ENCODE results near the gene ZNF544.
A peak's percentile ranks its signal among the peaks of the same experiment; 100 is the strongest.

Gene ZNF544

DNA sequence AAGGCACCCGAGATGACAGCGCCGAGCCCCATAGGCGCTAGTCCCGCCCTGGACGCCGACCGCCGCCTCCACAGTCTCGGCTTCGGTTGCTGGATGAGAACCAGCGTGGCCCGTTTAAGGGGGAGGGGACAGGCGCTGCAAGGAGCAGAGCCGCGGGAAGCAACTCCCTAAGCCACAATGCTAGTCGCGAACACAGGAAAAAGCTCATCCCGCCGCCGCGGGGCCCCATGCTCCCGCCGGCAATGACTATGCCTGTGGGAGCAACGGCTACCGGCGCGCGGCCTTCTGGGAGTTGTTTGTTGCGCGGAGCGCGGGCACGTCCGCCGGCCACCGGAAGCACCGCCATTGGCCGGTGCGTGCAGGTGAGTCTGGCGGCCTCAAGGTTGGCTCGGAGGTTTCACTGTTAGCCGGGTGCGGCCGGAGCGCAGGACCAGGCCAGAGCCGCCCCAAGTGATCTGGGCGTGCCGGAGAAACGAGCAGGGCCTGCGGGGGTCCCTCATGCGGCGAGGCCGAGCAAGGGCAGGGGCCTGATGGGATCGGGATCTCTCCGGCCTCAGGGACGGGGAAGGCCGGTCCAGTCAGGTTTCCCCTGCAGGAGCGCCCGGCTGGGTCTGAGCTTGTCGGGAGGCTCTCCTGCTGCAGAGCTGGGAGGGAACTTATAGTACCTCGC is at the start of gene ZNF544:
Gene ZNF544 (plus strand): TSS at position 330 of the 670 bp plus-strand sequence. CDS start 15,110 bp downstream, outside the sequence.
- DNase-seq (ENCODE audit: low spot score): peak; percentile 86

DNA sequence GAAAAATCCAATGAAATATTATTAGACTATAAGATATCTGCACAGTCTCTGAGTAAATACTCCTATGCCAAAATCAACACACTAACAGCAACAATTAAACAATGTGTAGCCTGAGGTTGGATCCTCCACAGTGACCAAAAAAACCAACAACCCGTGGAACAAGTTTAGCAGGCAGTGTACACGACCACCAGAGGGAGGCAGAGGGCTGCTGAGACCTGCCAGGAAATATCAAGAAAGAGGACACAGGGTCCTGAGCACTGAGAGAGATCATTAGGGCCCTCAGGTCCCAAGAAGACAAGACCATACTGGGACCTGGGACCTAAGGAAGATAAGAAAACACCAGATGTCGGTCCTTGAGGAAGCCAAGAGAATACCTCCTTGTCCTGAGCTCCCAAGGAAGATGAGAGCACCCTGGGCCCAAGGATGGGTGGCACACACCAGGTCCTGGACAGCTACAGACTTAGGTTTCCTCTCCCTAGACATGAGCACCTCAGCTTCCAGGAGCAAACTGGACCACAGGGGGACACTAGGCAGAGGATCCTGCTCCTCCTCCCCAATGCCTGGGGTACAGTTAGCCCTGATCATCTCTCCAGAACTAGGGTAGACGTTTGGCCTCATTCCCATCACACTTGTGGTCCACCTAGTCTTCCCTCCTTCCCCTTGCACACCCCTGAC is 46.7 kb upstream of the ZNF544 start:
- no peak for DNase-seq (ENCODE audit: low spot score)

DNA sequence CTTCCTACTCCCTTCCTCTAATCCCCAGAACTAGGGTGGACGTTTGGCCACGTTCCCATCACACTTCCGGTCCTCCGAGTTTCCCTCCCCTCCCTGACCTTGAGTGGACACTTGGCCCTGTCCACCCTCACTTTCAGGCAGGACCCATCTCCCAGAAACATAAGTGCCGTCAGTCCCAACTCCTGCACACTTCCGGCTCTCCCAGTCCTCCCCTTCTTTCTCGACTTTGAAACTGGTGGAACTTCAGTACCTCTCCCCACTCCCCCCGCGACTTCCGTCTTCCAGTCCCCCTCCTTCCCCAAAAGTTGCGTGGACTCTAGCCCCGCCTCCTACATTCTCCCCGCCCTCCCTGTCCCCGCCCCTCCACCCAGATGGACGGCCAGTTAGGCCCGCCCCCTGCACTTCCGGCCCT is 46.1 kb upstream of the ZNF544 start:
- DNase-seq (ENCODE audit: low spot score): no peak

DNA sequence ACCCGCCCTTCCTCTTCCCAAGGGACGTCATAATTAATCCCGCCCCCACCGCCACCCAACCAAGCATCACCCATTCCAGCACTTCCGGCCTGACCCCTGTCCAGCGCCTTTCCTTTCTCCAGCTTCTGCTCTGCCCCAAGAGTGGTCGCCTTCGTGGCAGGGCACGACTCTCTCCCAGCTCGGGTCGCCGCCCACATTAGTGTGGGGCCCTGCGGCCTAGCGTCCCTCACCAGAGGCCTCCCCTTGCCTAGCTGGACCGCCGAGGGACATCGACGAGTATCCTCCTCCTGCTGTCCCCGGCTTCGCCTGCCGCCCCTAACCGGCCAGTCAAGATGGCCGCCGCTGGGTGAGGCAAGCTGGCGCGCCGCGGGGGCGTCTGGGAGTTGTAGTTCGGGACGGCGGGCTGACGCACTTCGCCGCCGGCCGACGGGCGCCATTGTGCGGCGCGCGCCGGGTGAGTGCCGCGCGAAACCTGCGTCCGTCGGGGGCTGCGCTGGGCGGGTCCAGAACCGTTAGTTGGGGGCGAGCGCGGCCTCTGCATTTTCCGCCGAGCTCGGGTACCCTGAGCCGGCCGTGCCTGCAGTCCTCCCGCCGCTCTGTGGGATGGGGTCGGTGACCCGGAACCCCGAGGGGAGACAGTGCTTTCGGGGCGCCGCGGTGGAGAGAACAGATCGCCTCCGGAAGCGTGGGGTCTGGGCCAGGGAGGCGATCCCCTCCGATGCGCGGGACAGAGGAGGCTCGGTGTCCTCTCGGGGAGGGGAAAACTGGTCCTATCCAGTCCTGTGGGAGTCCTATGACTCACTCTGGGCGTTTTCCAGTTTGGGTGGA is 45.5 kb upstream of the ZNF544 start, which contains the start of gene ZNF274:
Gene ZNF274 (plus strand): TSS at position 73 of the 828 bp plus-strand sequence. CDS start 905 bp downstream, outside the sequence.
- peak; percentile 95 for DNase-seq (ENCODE audit: low spot score)

DNA sequence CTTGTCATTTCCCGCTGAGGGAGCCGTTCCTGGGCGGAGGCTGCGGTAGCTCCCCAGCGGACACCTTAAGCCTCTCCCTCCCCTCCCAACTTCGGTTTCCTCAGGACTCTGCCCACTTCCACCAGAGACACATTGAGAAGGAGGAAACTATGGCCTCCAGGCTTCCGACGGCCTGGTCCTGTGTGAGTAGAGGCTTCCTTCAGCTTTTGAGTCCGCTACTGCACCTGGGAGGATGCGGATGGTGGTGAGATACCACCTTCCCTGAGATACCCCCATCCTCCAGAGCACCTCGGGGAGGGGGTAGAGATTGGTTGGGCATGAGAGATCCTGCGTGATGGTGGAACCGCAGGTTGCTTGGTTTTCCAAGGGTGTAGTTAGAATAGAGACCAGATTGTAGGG is 44.9 kb upstream of the ZNF544 start:
- DNase-seq (ENCODE audit: low spot score): no peak

DNA sequence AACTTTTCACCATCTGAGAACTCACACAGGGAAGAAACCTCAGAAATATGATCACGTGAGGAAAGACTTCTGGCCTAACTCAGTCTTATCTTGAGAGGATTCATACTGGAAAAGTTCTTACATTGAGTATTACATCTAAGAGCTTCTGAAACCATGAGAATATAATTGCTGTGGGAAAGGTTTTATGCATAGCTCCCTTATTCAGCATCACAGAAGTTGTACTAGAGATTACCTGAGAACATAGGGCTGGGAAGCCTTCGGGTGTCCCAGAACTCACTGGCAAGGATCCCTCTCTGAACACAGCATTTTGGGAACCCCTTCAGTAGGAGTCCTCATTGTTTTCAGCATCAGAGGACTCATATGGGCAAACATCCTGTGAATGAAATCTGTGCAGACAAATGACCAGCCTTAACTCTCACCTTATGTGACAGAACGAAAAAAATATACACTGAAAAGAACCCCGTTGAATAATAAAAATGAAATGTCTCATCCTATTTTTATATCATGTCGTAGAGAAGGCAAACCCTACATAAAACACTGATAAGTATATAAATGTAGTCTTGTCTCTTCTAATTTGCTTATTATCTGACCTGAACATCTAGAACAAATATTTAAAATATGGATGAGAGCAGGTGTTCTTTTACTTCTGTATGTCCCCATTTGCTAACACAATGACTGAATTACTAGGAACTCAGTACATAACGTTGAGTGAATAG is 31.7 kb upstream of the ZNF544 start:
- DNase-seq (ENCODE audit: low spot score): no peak

DNA sequence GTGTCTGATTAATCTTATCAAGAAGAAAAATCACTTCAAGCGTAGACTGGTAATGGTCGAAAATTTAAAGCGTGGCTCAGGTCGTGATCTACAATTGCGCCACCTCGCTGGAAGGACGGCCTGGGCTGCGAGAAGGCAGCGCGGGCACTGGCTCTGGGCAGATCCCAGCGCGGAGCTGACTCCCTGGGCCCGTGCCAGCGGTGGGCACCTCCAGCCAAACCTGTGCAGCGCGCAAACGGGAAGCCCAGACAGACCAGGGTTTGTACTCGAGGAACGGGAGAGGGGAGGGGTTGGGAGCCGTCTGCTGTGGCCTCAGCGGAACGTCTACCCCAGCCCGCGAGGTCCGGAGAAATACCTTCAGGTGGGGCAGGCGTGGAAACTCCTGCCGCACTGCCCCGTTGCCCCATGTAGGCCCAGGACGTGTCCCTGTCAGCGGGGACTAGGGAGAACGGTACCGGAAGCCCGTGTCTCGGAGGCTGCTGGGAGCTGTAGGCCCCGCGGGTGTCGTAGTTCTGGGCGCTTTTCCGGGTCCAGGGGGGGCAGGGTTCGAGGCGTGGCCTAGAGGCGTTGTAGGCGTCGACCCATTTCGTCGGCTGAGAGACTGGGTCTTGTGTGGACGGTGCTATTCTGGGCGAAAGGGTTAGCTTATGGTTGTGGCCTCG is 24.8 kb upstream of the ZNF544 start:
- DNase-seq (ENCODE audit: low spot score): no peak

DNA sequence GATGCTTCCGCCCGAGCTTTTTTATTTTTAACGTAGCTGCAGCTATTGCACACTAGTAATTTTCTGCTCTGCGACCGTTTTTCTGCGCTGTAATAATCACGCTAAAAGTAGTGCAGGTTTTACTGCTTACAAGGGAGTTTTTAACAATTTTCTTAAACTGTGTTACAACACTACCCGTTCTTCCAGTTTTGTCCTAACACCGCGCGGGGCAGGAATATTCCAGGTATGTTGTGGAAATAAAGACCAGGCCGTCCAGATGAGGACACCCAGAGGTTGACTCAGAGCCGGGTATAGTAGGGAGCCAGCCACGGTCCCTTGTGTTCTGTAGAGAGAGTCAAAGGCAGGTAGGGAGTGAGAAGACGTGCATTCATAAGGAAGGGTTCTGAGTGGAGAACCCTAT is 24.1 kb upstream of the ZNF544 start:
- no peak for DNase-seq (ENCODE audit: low spot score)

DNA sequence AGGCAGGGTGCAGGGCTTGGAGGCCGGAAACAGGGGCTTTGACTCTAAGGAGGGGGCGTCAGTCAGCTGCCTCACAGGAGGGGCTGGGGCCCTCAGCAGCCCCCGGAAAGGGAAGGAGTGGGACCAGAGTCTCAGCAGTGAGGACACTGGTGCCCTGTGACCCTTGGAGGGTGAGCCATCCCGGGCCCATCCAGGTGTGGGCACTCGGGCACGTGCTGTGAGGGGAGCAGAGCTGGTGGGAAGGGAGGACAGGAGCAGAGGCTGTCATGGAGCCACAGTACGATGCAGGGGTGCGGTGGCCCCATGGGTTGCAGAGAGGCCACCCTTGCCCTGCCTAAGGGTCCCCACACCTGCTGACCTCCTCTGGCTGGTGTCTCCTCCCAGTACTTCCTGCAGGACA is 19.1 kb upstream of the ZNF544 start:
- DNase-seq (ENCODE audit: low spot score): no peak

DNA sequence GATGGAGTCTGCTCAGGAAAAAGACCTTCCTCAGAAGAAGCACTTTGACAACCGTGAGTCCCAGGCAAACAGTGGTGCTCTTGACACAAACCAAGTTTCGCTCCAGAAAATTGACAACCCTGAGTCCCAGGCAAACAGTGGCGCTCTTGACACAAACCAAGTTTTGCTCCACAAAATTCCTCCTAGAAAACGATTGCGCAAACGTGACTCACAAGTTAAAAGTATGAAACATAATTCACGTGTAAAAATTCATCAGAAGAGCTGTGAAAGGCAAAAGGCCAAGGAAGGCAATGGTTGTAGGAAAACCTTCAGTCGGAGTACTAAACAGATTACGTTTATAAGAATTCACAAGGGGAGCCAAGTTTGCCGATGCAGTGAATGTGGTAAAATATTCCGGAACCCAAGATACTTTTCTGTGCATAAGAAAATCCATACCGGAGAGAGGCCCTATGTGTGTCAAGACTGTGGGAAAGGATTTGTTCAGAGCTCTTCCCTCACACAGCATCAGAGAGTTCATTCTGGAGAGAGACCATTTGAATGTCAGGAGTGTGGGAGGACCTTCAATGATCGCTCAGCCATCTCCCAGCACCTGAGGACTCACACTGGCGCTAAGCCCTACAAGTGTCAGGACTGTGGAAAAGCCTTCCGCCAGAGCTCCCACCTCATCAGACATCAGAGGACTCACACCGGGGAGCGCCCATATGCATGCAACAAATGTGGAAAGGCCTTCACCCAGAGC is 16.2 kb upstream of the ZNF544 start:
- no peak for DNase-seq (ENCODE audit: low spot score)

DNA sequence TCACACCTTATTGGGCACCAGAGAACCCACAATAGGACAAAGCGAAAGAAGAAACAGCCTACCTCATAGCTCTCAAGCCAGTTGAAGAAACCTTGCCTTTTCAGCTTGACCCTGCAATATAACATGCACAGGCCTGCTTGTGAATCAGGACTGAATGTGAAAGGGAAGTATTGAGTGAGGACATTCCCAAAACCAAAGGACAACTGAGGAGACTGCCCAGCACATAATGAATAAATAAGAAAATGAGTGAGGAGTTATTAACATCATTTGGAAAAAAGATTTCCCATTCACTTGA is 15.7 kb upstream of the ZNF544 start:
- DNase-seq (ENCODE audit: low spot score): no peak

DNA sequence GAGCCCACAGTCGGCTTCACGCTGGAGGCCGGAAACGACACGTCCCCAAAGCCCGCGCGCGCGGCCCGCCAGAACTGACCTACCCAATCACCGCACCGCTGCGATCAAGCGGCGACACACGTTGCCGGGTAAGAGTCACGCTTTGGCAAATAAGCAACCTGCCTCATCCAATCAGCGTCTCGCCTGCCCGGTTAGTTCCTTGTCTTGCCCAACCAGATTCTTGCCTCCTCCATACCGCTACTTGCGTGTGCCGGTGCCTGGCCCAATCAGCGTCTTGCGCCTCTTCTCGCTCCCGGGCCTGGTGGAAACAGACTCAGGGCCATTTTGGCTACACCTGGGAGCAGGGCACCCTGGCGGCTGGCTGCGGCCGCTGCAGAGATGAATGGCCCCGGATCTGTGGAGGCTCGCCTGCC is 11.6 kb upstream of the ZNF544 start:
- DNase-seq (ENCODE audit: low spot score): no peak

DNA sequence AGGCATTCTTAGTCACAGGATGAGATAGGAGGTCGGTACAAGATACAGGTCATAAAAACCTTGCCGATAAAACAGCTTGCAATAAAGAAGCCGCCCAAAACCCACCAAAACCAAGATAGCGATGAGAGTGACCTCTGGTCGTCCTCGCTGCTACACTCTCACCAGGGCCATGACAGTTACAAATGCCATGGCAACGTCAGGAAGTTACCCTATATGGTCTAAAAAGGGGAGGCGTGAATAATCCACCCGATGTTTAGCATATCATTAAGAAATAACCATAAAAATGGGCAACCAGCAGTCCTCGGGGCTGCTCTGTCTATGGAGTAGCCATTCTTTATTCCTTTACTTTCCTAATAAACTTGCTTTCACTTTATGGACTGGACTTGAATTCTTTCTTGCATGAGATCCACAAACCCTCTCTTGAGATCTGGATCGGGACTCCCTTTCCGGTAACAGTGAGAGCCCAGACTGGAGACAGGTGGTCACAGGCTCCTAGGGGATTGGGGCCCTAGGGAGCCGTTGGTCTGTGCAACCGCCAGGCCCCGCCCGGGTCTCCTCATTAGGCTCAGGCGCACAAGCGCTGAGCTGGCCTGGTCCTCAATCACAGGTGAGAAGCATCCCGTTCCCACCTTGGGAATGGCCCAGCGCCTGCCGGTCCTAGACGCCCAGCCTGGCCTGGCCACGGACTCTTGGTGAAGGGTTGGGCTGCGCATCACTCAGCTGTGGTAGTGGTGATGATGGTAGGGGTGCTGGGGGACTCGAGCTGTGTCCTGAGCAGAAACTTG is 10.9 kb upstream of the ZNF544 start:
- no peak for DNase-seq (ENCODE audit: low spot score)

DNA sequence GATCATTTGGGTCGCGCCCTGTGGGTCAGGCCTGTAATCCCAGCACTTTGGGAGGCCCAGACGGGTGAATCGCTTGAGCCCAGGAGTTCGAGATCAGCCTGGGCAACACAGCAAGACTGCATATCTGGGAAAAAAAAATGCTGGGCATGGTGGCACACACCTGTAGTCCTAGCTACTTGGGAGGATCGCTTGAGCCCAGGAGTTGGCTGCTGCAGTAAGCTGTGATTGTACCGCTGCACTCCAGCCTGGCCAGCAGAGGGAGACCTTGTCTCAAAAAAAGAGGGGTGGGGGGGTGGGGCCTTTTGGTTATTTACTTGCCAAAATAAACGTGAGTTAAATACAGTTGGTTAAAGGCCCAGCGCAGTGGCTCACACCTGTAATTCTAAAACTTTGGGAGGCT is 9.8 kb upstream of the ZNF544 start:
- DNase-seq (ENCODE audit: low spot score): no peak

DNA sequence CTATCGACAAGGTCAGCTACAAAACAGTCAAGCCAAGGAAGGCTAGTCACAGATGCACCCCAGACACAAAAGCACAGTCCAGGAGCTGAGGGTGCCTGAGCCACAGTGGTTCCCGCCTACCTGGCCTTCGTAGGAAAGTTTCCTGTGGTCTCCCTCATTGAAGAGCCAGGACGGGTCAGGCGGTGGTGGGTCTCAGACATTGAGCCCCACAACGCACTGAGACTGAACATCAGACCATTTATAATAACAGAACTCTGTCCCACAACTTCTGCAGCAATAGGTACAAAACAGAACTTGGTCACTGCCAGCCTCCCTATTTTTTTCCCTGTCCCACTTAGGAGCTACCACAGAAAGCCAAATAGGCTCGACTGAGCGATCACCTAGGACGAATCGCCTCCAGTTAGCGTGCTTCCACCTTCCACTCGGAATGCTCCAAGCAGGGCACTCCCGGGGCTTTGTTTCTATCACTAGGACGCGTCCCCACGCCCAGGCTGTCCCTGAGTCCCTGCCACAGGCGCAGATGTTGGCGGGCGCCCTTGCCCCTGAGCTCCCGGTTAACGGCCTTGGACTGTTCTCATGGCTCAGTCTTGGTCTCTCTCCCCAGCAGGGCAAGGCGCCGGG is 640 bp upstream of the ZNF544 start:
- no peak for DNase-seq (ENCODE audit: low spot score)

DNA sequence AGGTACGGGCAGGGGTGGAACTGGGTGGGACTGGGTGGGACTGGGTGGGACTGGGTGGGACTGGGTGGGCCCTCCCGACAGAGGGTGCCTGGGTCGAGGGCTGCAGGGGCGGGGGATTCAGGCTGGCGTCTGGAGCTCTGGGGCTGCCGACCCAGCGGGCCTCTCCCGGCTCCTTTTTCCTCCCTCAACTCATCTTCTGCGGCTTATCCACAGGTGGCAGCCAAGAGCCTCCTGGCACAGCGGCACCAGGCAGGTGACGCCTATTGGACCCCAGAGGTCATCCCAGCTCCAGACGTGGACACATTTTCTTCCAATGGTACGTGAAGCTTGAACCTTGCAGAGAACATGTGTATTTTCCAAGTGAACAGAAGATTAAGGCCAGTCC is 533 bp downstream of the ZNF544 start:
- DNase-seq (ENCODE audit: low spot score): peak; percentile 37

DNA sequence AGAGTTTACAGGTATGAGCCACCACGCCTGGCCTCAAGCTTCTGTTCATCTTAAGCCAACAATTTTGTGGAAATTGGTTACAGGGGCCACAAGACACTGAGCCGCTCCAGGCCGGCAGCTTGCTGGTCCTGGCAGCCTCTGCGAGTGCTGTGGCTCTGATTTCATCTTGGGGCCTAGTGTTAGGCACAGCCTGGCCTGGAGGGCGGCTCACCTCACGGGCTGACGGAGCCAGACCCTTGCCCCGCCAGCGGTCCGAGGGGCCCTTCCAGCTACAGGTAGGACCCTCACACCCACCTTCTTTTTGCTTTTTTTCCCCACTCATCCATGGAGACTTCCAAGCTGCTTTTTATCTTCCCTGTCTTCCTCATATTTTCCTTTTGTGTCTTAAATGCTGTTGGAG is 8.6 kb downstream of the ZNF544 start:
- DNase-seq (ENCODE audit: low spot score): no peak

DNA sequence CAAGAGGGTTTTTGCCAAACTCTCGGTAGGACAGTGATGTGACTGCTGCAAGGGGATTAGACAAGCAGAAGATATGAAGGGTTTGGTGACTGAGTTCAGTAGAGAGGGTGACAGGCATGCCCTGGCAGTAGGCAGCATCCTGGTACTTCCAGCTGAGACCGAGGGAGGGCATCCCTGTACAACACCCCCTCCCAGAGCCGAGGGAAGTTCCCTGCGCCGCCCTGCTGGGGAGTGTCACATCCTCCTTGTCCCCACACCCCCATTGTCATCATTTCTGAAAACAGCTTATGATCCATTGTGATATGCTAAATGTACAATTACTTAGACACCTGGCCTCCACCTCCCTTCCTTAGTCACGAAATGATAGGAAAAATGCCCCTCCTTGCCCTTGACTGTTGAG is 14.6 kb downstream of the ZNF544 start:
- no peak for DNase-seq (ENCODE audit: low spot score)

DNA sequence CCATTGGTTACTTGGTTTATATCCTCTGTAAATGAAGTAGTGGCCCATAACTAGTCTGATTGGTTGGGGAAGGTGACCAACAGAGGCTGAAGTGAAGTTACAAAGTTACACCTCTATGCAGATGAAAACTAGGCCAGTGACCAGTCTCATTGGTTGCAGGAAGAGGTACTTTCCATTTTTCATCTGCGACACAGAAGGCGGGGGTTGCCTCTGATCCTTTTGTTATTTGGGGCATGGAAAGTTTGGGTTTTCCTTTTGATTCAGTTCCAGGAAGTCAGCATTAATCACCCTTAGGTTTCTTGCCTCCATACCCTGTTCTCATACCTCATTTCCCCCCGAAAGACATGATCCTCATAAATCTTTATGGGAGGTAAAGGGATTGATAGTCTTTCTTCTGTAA is 20.2 kb downstream of the ZNF544 start:
- no peak for DNase-seq (ENCODE audit: low spot score)

DNA sequence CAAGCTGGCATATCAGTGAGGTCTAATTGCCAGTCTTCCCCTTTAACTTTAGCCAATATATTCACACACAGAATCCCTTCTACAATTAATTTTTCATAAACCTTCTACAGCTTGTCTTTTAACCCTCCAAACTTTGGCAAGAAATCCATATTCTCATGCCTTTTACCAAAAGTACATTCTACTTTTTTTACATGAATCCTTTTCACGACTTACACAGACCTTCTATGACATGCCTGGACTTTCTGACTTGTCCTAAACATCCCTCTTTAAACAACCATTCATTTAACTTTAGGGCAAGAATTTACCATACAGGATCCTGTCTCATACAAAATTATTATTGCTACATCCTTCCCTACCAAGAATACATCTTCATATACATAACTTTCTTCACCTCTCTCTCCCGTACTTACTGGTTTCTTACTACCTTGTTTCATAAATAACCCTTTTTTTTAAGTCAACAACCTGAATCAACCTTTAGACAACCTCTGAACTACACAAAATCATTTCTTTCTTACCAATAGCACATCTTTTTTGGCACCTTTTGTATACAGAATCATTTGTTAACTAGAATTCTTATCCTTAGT is 23.5 kb downstream of the ZNF544 start:
- DNase-seq (ENCODE audit: low spot score): no peak

All from hepatic stellate cell (primary cell).